ENCODE results near the gene ZNF787. TPM values are rescaled to one million over a fixed set of nuclear protein-coding genes. Genes with fewer than 3 reads are reported as not detected.

ZNF787 gene
- total and polyA plus RNA-seq, 2 of the 8 experiments (the other 6 are each of a cell fraction or from before 2014, with no cell fraction given) = 19.7 to 56.0 TPM

- no peak overlapping the region for H4K91ac ChIP-seq (replicated peaks; ENCODE audit: insufficient read length, low read length)
- FAIRE-seq (no peak), DNase-seq (ENCODE audit: low read depth in 1 of 2, low spot score in 2 of 2) (no peak)
- no peak overlapping the region for H3K4me3 ChIP-seq (ENCODE audit: extremely low read depth in 1 of 4, insufficient read depth in 2 of 4, low read depth in 3 of 4, low read length in 4 of 4)
- no peak overlapping the region for H2BK12ac ChIP-seq (ENCODE audit: low read depth, low read length)
- H4K5ac ChIP-seq (ENCODE audit: insufficient read length, low read depth, low read length) = no peak overlapping the region
- peaks cover 26% of the 10 kb centered on the region for H3K79me1 ChIP-seq (ENCODE audit: low read depth, low read length)
- no peak overlapping the region for H3K18ac ChIP-seq (ENCODE audit: extremely low read depth, low read length)
- no peak overlapping the region for H3K14ac ChIP-seq (ENCODE audit: insufficient read length)
- no peak overlapping the region for H2BK20ac ChIP-seq (ENCODE audit: low read length)
- H3K9ac ChIP-seq (replicated peaks in 1 of 4; ENCODE audit: extremely low read depth in 1 of 4, low read depth in 3 of 4, low read length in 3 of 4) = no peak overlapping the region
- CTCF ChIA-PET (ENCODE audit: partially characterized antibody) = interaction anchor here (0.8 to 2.1 kb wide), 3 partner anchors 9 to 28 kb away, joined by 3 to 10 read pairs (median 4); no protein-coding TSS in a partner anchor
- 90% methylated on average over 8 of the region's 9 CpGs; no CpG with 5 or more reads in 1 of the 2 experiments for WGBS, 2 experiments (ENCODE audit: extremely low coverage in 1 of 2, insufficient coverage in 1 of 2, insufficient read length in 1 of 2, insufficient replicate concordance in 2 of 2, low coverage in 1 of 2, low lambda C conversion rate in 2 of 2, missing lambda C conversion rate in 1 of 2)
- no peak overlapping the region for H2BK5ac ChIP-seq (ENCODE audit: low read depth, low read length)
- H3K56ac ChIP-seq (replicated peaks; ENCODE audit: insufficient read length, low read depth, low read length) = no peak overlapping the region
- H3K27ac ChIP-seq (ENCODE audit: low read depth, low read length) = no peak overlapping the region
- H3K9me3 ChIP-seq (ENCODE audit: insufficient read depth in 2 of 2, low read depth in 1 of 2, low read length in 1 of 2) = no peaks in the 10 kb centered on the region
- no peak overlapping the region for H2AK5ac ChIP-seq (ENCODE audit: low read depth, low read length)
- TF ChIP-seq JUND (IDR thresholded peaks at IDR 0.05; ENCODE audit: low read length) = no peak
- no peak overlapping the region for H3K4me2 ChIP-seq (ENCODE audit: insufficient read depth in 1 of 2, low read depth in 2 of 2, low read length in 2 of 2)
- no peaks in the 10 kb centered on the region for H3K23me2 ChIP-seq (ENCODE audit: low read depth, low read length)
- peaks cover 0 to 3% (median 0%) of the 10 kb centered on the region in 4 experiments; a peak in 1 of 7 replicates for H3K4me1 ChIP-seq (replicated peaks in 1 of 4; ENCODE audit: control insufficient read depth in 3 of 4, insufficient read depth in 4 of 4, low read length in 3 of 4)
- H2BK120ac ChIP-seq (replicated peaks; ENCODE audit: low read depth, low read length) = no peak overlapping the region
- no peak overlapping the region for H2BK15ac ChIP-seq (ENCODE audit: low read length)
- no peak overlapping the region for H2AFZ ChIP-seq (ENCODE audit: low read length)
- no peak overlapping the region for H3K4ac ChIP-seq (replicated peaks; ENCODE audit: insufficient read length, low read depth, low read length)
- no peak overlapping the region for H3K23ac ChIP-seq (ENCODE audit: insufficient read length)
- H3K27me3 ChIP-seq (replicated peaks in 1 of 4; ENCODE audit: control insufficient read depth in 3 of 4, extremely low read depth in 1 of 4, insufficient read depth in 3 of 4, low read length in 3 of 4) = no peaks in the 10 kb centered on the region
- H4K20me1 ChIP-seq (replicated peaks in 1 of 2; ENCODE audit: control insufficient read depth in 1 of 2, insufficient read depth in 2 of 2, low read length in 2 of 2) = peaks cover 13 to 31% of the 10 kb centered on the region in 2 experiments
- no peak overlapping the region for H4K8ac ChIP-seq (ENCODE audit: extremely low read depth, insufficient read depth, low read length)
- peaks cover 0 to 8% (median 3%) of the 10 kb centered on the region in 4 experiments; a peak in 5 of 8 replicates for H3K36me3 ChIP-seq (ENCODE audit: control insufficient read depth in 2 of 4, insufficient read depth in 4 of 4, low read length in 3 of 4)
- POLR2A ChIA-PET (ENCODE audit: partially characterized antibody) = no interaction called here
- H3K79me2 ChIP-seq (ENCODE audit: control insufficient read depth in 1 of 2, insufficient read depth in 2 of 2, low read length in 2 of 2) = peaks cover 0 to 66% of the 10 kb centered on the region in 2 experiments; a peak in 2 of 4 replicates
Observed at GRCh38 chr19:56094449-56094848, 26.6 kb downstream of the ZNF787 start.

Data from H1 (cell line).